Activated gamma-delta T cell treated with anti-CD3 and anti-CD28 coated beads, Interleukin-2, amount 50 U/mL, for 16 hours (primary cell): ENCODE measurements around the gene PEF1.

Experiments
- DNase-seq: peaks from one replicate; pipeline ENCODE4 v3.0.0-alpha.2; 2020; ENCODE audit warnings: low read depth

The PEF1 gene

DNA sequence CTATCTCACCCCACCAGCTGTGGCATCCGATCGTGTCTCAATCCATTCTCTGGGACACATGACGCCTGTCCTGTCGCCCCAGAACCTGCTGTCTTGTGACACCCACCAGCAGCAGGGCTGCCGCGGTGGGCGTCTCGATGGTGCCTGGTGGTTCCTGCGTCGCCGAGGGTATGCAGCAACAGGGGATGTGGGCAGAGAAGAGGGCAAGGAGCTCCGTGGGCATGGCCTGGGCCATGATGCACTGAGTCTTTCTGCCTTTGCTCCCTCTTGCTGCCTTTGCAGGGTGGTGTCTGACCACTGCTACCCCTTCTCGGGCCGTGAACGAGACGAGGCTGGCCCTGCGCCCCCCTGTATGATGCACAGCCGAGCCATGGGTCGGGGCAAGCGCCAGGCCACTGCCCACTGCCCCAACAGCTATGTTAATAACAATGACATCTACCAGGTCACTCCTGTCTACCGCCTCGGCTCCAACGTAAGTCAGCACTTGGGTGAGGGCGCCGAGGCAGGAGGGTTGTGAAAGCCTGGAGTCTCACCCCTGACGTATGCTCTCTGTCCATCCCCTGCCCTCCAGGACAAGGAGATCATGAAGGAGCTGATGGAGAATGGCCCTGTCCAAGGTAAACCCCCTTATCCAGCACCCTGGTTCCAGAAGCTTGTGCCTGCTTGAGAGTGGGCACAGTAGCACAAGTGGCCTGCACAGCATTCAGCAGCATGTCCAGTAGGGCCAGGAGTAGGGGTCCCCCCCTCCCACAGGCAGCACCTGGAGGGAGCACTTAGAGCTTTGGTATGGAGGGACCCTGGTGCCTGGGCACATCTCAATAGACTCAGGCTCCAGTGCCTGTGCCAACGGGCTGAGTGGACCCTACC lies 59.6 kb downstream of the PEF1 start:
- DNase-seq: no peak

DNA sequence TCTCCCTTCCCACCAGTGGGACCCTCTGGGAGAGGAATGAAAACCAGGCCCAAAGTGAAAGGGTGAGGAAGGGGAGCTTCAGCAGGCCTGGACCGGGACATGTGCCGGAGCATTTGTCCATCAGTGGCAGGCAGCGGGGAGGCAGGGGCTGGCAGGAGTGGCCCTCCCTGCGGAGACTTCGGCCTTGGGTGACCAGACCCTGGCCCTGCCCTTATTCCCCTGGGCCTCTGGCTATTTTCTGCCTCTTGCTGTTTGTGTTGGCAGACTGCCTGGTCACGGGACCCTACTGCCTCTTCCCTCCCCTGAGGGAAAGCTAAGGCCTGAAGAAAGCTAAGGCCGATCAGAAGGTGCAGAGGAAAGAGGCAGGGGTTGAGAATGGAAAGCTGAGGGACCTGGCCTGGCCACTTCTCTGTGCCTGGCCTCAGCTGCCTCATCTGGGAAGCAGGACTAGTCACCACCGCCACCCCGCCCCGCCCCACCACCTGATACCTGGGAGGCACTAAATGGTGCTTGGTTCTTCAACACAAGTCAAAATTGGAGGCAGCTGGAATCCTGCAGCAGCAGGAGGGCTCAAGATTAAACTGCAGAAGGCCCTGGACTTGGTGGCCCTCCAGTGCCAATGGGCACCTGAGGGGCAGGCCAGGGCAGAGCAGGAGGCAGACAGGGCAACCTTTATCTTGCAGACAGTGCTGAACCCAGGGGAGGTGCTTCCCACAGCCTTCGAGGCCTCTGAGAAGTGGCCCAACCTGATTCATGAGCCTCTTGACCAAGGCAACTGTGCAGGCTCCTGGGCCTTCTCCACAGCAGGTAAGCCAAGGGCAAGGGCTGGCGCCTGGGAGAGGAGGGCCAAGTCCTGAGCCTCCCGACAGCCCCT lies 60.4 kb downstream of the PEF1 start:
- no peak for DNase-seq

DNA sequence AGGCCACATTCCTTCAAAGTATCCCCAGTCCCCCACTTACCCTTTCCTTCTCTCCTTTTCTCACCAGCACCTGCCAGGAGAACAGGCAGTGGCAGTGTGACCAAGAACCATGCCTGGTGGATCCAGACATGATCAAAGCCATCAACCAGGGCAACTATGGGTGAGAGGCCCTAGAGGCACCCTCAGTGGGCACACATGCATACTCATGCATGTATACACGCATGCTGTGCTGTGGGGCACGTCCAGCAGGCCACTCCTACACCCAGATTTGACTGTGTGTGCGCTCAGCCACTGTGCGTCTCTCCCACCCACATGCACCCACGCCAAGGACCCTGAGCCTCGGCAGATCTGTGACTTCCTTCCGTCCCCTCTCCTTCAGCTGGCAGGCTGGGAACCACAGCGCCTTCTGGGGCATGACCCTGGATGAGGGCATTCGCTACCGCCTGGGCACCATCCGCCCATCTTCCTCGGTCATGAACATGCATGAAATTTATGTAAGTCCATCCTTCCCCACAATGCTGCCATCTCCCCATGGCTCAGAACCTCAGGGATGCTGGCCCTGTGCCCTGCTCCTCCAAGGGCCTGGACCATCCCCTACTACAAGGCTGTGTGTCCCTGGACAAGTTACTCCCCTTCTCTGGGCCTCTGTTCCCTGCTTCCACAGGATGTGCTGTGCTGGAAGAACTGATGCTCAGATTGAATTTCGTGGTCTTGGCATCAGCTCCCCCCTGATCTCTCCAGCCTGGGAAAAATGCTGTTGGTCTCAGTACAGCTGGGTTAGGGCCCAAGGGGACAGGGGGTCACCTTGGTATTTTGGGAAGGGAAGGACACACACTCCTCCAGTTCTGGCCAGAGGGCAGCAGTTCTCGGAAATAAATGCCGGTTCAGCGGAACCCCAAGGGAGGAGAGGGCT lies 61.3 kb downstream of the PEF1 start:
- no peak for DNase-seq

DNA sequence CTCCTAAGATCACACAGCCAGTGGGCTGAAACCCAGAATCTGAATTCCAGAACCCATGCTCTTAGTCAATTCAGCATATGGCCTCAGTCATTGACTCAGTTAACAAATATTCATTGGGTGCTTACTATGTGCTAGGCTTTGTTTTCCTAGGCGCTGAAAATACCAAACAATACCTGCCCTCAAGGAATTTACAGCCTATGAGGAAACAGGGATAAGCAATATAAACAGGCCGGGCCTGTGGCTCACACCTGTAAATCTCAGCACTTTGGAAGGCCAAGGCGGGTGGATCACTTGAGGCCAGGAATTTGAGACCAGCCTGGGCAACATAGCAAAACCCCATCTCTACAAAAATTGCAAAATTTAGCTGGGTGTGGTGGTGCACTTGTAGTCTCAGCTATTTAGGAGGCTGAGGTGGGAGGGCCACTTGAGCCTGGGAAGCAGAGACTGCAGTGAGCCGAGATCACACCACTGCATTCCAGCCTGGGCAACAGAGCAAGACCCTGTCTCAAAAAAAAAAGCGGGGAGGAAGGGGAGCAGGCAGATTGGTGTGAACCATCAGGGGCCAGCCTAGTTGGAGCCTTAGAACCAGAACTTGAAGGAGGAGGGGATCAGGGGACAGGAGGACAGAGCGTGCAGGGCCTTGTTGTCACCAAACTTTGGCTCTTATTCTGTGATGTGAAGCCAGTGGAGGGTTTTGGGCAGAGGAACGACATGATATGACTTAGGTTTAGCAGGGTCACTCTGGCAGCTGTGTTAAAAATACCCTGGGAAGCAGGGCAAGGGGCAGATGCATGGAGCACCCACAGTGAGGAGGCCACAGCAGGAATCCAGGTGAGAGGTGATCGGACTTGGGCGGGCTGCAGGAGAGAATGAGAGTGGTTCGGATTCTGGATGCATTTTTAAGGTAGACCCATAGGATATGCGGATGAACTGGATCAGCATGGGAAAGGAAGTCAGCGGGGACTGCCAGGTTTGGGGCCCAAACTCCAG lies 62.6 kb downstream of the PEF1 start:
- DNase-seq: no peak

DNA sequence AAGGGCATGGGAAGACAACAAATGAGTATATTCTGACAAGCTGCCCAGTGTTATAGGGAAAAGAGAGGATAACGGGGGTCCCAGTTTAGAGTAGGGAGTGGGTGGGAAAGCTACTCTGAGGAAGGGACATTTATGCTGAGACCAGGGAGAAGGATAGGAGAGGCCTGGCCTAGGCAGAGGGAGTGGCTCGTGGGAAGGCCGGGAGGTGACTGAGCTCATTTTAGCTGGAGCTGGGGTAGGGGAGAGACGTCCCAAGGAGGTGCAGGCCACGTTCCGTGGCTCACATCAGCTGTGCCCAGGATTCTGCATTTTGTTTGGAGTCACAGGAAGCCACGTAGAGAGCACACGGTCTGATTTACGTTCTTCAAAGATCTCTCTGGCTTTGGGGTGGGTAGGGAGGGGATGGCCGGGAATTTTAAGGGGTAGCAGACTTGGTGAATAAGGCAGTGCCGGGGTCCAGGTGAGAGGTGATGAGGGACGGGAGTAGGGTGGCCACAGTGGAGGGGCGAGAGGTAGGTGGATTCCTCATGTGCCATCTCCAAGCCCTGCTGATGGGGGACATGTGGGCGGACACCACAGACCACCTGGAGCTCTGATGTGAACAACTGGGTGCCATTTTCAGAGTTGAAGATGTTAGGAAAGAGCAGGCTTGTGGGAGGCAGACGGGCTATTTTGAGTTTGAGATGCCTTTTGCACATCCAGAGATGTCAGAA lies 63.6 kb downstream of the PEF1 start:
- DNase-seq: no peak

DNA sequence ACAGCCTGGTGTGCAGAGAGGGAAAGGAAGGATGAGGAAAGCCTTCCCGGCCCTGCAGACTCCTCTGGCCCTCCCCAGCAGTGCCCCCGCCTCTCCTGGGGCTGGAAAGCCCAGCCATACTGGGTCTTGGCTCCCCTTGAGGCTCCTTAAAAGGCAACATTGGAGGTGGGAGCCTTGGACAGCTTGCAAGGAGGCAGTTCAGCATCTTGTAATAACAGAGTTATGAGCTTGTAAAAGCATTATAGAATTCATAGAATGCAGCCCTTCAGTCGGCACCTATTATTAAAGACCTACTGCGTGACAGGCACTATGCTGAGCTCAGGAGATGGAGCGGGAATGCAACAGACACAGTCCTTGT lies 64.2 kb downstream of the PEF1 start:
- no peak for DNase-seq
